GM19395 (cell line): ENCODE data around the gene VANGL1.

Experiments used
- ATAC-seq: cut with Tn5 transposase; IDR thresholded peaks from one replicate; pipeline ENCODE4 v1.9.1; 2021; ENCODE audit warnings: mild to moderate bottlenecking, moderate library complexity; ENCODE audit not compliant: unreplicated experiment

Gene VANGL1

DNA sequence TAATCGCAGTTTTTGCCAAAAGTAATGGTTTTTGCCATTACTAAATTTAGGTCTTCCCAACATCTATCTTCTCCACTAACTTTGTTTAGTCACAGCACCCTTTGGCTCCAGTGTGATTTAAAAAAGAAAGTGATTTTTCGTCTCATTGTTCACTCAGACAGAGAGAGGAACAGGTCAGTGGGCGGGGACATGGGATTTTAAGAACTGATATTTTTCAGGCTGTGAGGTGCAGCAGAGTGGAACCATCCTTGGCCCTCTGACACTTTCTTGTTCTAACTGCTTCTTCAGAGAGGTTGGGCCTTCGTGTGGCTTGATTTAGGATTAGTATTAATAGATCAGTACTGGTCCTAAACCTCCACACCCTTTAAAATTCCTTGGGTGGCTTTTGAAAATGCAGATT is 88.0 kb downstream of the VANGL1 start:
- peak; percentile 99 for ATAC-seq

GRCh38 chr1:115732316-115732715 is 90.5 kb downstream of the VANGL1 start:
- no peak for ATAC-seq

- no peak for ATAC-seq
These were observed 99.0 kb downstream of the VANGL1 start for GRCh38 chr1:115740811-115741210.

DNA sequence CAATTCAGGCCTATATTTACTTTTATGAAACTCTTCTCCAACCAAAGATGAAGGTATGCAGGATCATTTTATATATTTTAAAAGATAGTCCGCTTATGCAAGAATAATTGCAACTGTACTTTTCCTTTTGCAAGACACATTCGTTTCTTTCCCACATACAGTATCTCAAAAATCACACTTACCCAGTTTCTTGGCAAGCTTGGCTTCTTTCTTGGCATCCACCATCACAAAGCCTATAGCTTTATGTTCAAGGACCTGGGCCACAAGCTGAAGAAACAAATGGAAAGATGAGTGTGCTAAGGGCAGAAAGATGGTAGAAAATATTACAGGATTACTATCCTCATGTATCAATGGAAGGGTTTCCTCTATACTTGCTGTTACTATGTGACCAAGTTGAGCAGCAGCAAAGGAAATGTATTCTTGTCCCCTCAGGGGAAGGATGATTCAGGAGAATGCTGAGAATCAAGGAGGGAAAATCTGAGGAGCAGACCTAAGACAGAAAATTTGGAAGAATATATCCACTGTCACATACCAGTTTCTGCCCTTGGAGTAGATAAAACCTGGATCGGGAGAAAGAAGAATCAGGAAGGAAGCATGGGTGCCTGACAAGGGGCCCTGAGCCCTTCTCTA is 103.0 kb downstream of the VANGL1 start:
- no peak for ATAC-seq

GRCh38 chr1:115746021-115746690 is 104.4 kb downstream of the VANGL1 start:
- no peak for ATAC-seq
